SK-N-MC (cell line): ENCODE data around the gene CAPN5.

Source experiments
- DNase-seq: peaks from one replicate; pipeline ENCODE4 v3.0.0-alpha.2; 2011; ENCODE audit warnings: low read depth, low spot score
- H3K27ac ChIP-seq: fragments of 200-600 bp; sonication (generic); 2 replicates; pipeline ENCODE4 v1.5.1; 2016; ENCODE audit warnings: mixed run types
- H3K36me3 ChIP-seq: fragments of 200-600 bp; sonication (generic); 2 replicates; pipeline ENCODE4 v1.6.1; 2017; ENCODE audit warnings: antibody characterized with exemption, low read length, mixed read lengths; ENCODE audit not compliant: insufficient read depth
- H3K4me3 ChIP-seq: fragments of 200-600 bp; sonication (generic); 2 replicates; pipeline ENCODE4 v1.5.1; 2016
- H3K9ac ChIP-seq: fragments of 200-600 bp; sonication (generic); 2 replicates; pipeline ENCODE4 v1.8.0; 2017; ENCODE audit warnings: mixed run types, mixed read lengths; ENCODE audit not compliant: insufficient read length
- H3K9me3 ChIP-seq: fragments of 200-600 bp; sonication (generic); 2 replicates; pipeline ENCODE4 v1.6.1; 2017; ENCODE audit warnings: low read depth, mild to moderate bottlenecking, antibody characterized with exemption, low read length, moderate library complexity, mixed read lengths
- EZH2 ChIP-seq: fragments of 200-600 bp; sonication (generic); IDR thresholded peaks from one replicate; pipeline ENCODE4 v1.6.1; 2017; ENCODE audit warnings: antibody characterized with exemption
- FOXP2 ChIP-seq: optimal IDR thresholded peaks from 2 replicates; pipeline ENCODE3; 2011; ENCODE audit warnings: mild to moderate bottlenecking, moderate library complexity; ENCODE audit not compliant: insufficient read depth; ENCODE audit errors: extremely low read length, control extremely low read depth
- POLR2AphosphoS5 ChIP-seq: IDR thresholded peaks from 2 replicates; pipeline ENCODE4 v1.6.1; 2012; ENCODE audit warnings: mild to moderate bottlenecking, low read depth, low read length, borderline replicate concordance

The CAPN5 gene

DNA sequence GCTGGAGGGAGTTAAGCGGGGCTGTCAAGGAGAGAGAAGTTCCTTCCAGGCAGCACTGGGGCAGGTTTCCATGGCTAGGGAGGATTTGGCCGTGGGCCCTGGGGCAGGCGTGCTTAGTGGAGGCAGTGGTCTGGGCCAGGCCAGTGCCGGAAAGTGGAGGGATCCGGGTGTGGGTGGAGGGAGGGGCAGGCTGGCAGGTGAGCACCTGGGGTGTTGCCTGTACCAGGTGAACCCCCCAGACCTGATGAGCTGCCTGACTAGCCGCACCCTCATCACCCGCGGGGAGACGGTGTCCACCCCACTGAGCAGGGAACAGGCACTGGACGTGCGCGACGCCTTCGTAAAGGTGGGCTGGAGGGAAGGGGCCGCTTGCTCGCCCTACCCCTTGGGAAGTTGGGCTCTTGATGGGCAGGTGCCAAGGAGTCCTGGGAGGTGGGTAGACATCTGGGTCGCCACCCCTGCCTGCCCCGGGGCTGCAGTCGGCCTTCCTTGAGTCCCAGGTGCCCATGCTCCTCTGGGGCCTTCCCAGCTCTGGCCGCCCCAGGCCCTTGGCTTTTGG is 93.2 kb downstream of the CAPN5 start:
- DNase-seq = no peak
- Histone ChIP-seq H3K36me3 (no peaks in the 10 kb centered on the region), H3K4me3 (no peak overlapping the region), H3K27ac (no peak overlapping the region), H3K9ac (no peak overlapping the region), H3K9me3 (no peaks in the 10 kb centered on the region)
- no peak for TF ChIP-seq POLR2AphosphoS5
- no peak for TF ChIP-seq EZH2
- no peak for TF ChIP-seq FOXP2

DNA sequence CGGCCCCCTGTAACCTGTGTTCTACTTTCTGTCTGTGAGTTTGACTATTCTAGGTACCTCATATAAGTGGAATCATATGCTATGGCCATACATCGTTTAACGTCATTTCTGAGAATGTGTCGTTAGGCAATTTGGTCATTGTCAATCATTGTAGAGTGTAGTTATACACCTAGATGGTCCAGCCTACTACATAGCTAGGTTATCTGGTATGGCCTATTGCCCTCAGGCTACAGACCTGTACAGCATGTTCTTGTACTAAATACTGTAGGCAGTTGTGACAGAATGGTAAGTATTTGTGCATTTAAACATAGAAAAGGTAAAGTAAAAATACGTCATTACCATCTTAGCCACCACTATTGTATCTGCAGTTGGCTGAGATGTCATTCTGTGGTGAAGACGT is 96.5 kb downstream of the CAPN5 start:
- Histone ChIP-seq H3K9ac (no peak overlapping the region), H3K9me3 (no peaks in the 10 kb centered on the region), H3K4me3 (no peak overlapping the region), H3K27ac (no peak overlapping the region), H3K36me3 (no peaks in the 10 kb centered on the region)
- no peak for DNase-seq
- TF ChIP-seq EZH2 = no peak

- no peak for DNase-seq
- H3K9ac ChIP-seq = no peak overlapping the region
- TF ChIP-seq FOXP2 (no peak), POLR2AphosphoS5 (no peak), EZH2 (no peak)
- no peaks in the 10 kb centered on the region for H3K36me3 ChIP-seq
- H3K4me3 ChIP-seq = no peak overlapping the region
- no peaks in the 10 kb centered on the region for H3K9me3 ChIP-seq
- H3K27ac ChIP-seq = no peak overlapping the region
Observed at GRCh38 chr11:77165066-77165465, 98.3 kb downstream of the CAPN5 start.

DNA sequence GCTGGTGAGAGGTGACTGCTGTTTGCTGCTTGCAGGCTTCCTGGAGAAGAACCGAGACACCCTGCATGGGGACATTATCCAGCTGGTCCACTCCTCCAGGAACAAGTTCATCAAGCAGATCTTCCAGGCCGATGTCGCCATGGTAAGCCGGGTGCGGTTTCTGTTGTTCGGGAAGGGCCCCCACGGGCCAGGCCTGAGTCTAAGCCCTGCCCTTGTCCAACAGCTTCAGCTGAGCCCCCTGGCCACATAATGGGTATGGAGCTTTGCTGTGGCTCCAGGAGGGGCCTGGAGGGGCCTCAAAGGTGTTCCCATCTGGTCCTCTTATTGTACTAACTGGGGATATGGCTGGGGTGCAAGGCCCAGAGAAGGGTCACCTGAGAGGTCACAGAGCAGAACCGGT is 99.2 kb downstream of the CAPN5 start:
- no peaks in the 10 kb centered on the region for H3K36me3 ChIP-seq
- no peak overlapping the region for H3K4me3 ChIP-seq
- no peak for DNase-seq
- H3K9ac ChIP-seq = no peak overlapping the region
- no peak overlapping the region for H3K27ac ChIP-seq
- H3K9me3 ChIP-seq = no peaks in the 10 kb centered on the region
- no peak for TF ChIP-seq FOXP2
- TF ChIP-seq POLR2AphosphoS5 = no peak
- TF ChIP-seq EZH2 = no peak

DNA sequence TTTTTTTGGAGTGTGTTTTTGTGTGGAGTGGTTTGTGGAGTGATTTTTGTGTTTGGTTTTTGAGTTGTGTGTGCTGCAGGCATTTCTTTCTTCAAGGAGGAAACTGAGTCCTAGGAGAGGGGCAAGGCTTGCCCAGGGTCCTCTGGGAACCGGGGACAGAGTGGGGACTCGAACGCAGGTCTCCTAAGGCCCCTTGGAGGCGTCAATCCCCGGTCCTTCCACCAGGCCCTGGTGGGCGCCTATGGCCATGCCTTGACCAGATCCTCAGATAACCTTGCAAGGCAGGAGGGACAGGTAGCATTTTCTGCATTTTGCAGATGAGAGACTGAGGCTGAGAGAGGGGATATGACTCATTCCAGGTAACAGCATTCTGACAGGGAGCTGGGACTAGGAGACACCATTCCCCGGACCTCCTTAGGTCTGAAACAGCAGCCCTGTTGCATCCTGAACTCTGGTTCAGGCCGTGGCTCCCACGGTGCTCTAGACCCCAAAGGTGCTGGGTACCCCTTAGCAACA is 100.4 kb downstream of the CAPN5 start:
- H3K9ac ChIP-seq = no peak overlapping the region
- no peaks in the 10 kb centered on the region for H3K36me3 ChIP-seq
- TF ChIP-seq POLR2AphosphoS5 = no peak
- no peak for TF ChIP-seq EZH2
- no peak for TF ChIP-seq FOXP2
- H3K4me3 ChIP-seq = no peak overlapping the region
- DNase-seq = no peak
- H3K9me3 ChIP-seq = no peaks in the 10 kb centered on the region
- H3K27ac ChIP-seq = no peak overlapping the region

- H3K9me3 ChIP-seq = no peaks in the 10 kb centered on the region
- H3K9ac ChIP-seq = no peak overlapping the region
- H3K27ac ChIP-seq = no peak overlapping the region
- H3K36me3 ChIP-seq = no peaks in the 10 kb centered on the region
- H3K4me3 ChIP-seq = no peak overlapping the region
- no peak for DNase-seq
- no peak for TF ChIP-seq FOXP2
- TF ChIP-seq POLR2AphosphoS5 = no peak
- TF ChIP-seq EZH2 = no peak
Observed at GRCh38 chr11:77167791-77168190, 101.0 kb downstream of the CAPN5 start.

DNA sequence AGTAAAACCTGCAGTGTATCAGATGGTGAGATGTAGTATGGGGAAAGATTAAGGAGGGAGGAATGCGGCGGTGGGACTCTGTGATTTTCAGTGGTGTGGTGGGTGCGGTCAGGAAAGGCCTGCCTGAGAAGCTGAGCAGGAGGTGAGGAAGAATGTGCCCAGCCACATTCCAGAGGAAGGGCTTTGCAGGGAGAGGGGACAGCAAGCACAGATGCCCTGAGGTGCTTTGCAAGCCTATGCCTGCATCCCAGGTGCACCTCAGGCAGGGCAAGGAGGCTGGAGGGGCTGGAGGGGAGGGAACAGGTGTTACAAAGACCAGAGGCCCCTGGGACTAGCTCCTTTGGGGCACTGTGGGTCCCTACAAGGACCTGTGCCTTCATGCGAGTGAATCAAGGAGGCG is 103.3 kb downstream of the CAPN5 start:
- no peak overlapping the region for H3K27ac ChIP-seq
- DNase-seq = no peak
- TF ChIP-seq EZH2 = no peak
- TF ChIP-seq POLR2AphosphoS5 = no peak
- no peak for TF ChIP-seq FOXP2
- H3K36me3 ChIP-seq = no peaks in the 10 kb centered on the region
- H3K4me3 ChIP-seq = no peak overlapping the region
- no peaks in the 10 kb centered on the region for H3K9me3 ChIP-seq
- no peak overlapping the region for H3K9ac ChIP-seq

GRCh38 chr11:77171254-77171653 is 104.5 kb downstream of the CAPN5 start:
- Histone ChIP-seq H3K4me3 (no peak overlapping the region), H3K27ac (no peak overlapping the region), H3K36me3 (no peaks in the 10 kb centered on the region), H3K9me3 (no peaks in the 10 kb centered on the region), H3K9ac (no peak overlapping the region)
- DNase-seq = no peak
- TF ChIP-seq EZH2 (no peak), POLR2AphosphoS5 (no peak), FOXP2 (no peak)

GRCh38 chr11:77171885-77172665 is 105.3 kb downstream of the CAPN5 start:
- H3K9ac ChIP-seq = no peak overlapping the region
- no peak for TF ChIP-seq EZH2
- TF ChIP-seq POLR2AphosphoS5 = no peak
- no peak for TF ChIP-seq FOXP2
- H3K9me3 ChIP-seq = no peaks in the 10 kb centered on the region
- no peaks in the 10 kb centered on the region for H3K36me3 ChIP-seq
- no peak overlapping the region for H3K27ac ChIP-seq
- DNase-seq = no peak
- no peak overlapping the region for H3K4me3 ChIP-seq
